OCI-LY1 (cell line): ENCODE measurements around the gene ST8SIA1.

Source experiments
- EZH2 ChIP-seq: fragments of 200-600 bp; sonication (generic), shearing (Covaris generic); IDR thresholded peaks from 2 replicates; pipeline ENCODE4 v1.8.0; 2017; ENCODE audit warnings: borderline replicate concordance, mixed run types, mild to moderate bottlenecking, antibody characterized with exemption, low read length, moderate library complexity, mixed read lengths
- TF ChIP-seq, protein P1 (sequence below): fragments of 200-600 bp; sonication (generic), shearing (Covaris generic); IDR thresholded peaks from 2 replicates; pipeline ENCODE4 v1.5.1; 2017; ENCODE audit warnings: mild to moderate bottlenecking, antibody characterized with exemption, low read length, moderate library complexity, mixed read lengths

- no peak for TF ChIP-seq EZH2
- TF ChIP-seq, protein P1, sequence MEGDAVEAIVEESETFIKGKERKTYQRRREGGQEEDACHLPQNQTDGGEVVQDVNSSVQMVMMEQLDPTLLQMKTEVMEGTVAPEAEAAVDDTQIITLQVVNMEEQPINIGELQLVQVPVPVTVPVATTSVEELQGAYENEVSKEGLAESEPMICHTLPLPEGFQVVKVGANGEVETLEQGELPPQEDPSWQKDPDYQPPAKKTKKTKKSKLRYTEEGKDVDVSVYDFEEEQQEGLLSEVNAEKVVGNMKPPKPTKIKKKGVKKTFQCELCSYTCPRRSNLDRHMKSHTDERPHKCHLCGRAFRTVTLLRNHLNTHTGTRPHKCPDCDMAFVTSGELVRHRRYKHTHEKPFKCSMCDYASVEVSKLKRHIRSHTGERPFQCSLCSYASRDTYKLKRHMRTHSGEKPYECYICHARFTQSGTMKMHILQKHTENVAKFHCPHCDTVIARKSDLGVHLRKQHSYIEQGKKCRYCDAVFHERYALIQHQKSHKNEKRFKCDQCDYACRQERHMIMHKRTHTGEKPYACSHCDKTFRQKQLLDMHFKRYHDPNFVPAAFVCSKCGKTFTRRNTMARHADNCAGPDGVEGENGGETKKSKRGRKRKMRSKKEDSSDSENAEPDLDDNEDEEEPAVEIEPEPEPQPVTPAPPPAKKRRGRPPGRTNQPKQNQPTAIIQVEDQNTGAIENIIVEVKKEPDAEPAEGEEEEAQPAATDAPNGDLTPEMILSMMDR, result no peak
Observed at GRCh38 chr12:22266101-22266500, 68.4 kb downstream of the ST8SIA1 start.
